Measurements from ENCODE around the gene FOXF2. TPM values are rescaled to one million over a fixed set of nuclear protein-coding genes. Genes with fewer than 3 reads are reported as not detected.

FOXF2 gene
- total and polyA plus RNA-seq, 2 donors (not counting 3 experiments of a cell fraction or from before 2014, with no cell fraction given) = not detected

DNA sequence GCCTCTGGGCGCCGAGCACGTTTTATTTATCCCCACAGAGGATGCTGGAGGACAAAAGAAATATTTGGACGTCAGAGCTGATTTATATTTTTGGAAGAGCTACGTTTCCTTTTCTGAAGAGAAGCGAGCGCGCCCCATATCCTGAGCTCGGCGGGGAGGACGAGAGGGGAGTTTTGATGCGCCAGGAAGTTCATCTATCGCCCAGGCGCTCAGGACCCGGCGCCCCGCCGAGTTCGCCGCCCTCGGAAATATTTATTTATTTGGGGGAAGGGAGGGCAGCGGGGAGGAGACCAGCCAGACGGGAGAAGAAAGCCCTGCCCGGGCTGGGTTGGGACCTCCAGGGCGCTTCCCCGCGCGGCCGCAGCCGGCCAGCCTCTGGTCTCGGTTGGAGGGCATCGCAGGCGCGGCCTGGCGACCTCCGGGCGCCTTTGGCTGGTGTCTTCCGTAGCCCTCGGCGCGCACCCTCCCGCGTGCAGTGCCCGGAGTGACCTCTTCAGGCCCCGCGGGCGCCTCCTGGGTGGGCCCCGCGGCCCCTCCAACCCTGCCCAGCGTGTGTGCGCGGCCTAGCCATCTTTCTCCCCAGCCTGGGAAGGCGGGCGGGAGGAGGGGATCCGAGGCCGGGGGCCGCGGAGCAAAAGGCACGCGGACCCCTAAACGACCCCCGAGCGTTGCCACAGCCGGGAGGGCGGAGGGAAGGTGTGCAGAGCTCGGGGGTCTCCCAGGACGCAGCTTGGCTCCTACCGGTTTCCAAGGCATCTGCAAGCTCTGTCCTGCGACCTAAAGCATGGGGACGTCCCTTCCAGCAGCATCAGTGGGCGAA, 5.4 kb upstream of the FOXF2 start:
- H2AFZ ChIP-seq (ENCODE audit: low read depth, low read length) = no peak overlapping the region
- no peaks in the 10 kb centered on the region for H3K9me3 ChIP-seq (replicated peaks; ENCODE audit: control insufficient read depth, insufficient read depth, low read length)
- H3K4me3 ChIP-seq (replicated peaks in 1 of 3; ENCODE audit: insufficient read depth in 1 of 3, low read depth in 1 of 3, low read length in 3 of 3) = no peak overlapping the region
- H3K4me1 ChIP-seq (ENCODE audit: control insufficient read depth, extremely low read depth, insufficient read depth, low read length) = no peaks in the 10 kb centered on the region
- H3K9ac ChIP-seq (replicated peaks; ENCODE audit: extremely low read depth, insufficient read depth, low read length) = no peak overlapping the region
- no peaks in the 10 kb centered on the region for H3K9me1 ChIP-seq (replicated peaks; ENCODE audit: control insufficient read depth, extremely low read depth, insufficient read depth, low read length)
- dilution Hi-C loops (cut with MboI; ENCODE audit: extremely low pct_ligation_motif_present, low sequenced_read_pairs) (no loop called here), intact Hi-C loops (cut with micrococcal nuclease) (loop anchor here (5.0 kb wide), 1 partner anchor 1197 kb away; no protein-coding TSS in a partner anchor)
- FAIRE-seq (no peak), DNase-seq (ENCODE audit: low read depth, low spot score) (no peak)
- no peak overlapping the region for H3K4me2 ChIP-seq (ENCODE audit: insufficient read depth, low read length)
- H3K36me3 ChIP-seq (ENCODE audit: control insufficient read depth in 2 of 2, extremely low read depth in 1 of 2, insufficient read depth in 2 of 2, low read length in 2 of 2) = no peaks in the 10 kb centered on the region
- no TSS peak for BruUV-seq (replicated peaks)
- TF ChIP-seq GATA2 (IDR thresholded peaks at IDR 0.05; ENCODE audit: insufficient read depth, insufficient read length, low read depth, low read length) = no peak
- TF ChIP-seq EZH2 (IDR thresholded peaks at IDR 0.05; ENCODE audit: borderline replicate concordance, low read depth, low read length, severe bottlenecking) = peak; percentile 23
- ChIA-PET POLR2A (no interaction called here), CTCF (interaction anchor here (0.9 to 5.3 kb wide), 4 partner anchors 53 to 1195 kb away, joined by 3 to 58 read pairs (median 3); no protein-coding TSS in a partner anchor)
- no peaks in the 10 kb centered on the region for H4K20me1 ChIP-seq (replicated peaks; ENCODE audit: control insufficient read depth, extremely low read depth, insufficient read depth, low read length)
- no peaks in the 10 kb centered on the region for H3K79me2 ChIP-seq (ENCODE audit: control insufficient read depth, insufficient read depth, low read length)
- H3K27ac ChIP-seq (ENCODE audit: insufficient read depth, low read depth, low read length) = no peak overlapping the region
- H3K27me3 ChIP-seq (ENCODE audit: control insufficient read depth in 2 of 2, insufficient read depth in 2 of 2, low read length in 2 of 2) = peaks cover 89 to 96% of the 10 kb centered on the region in 2 experiments

DNA sequence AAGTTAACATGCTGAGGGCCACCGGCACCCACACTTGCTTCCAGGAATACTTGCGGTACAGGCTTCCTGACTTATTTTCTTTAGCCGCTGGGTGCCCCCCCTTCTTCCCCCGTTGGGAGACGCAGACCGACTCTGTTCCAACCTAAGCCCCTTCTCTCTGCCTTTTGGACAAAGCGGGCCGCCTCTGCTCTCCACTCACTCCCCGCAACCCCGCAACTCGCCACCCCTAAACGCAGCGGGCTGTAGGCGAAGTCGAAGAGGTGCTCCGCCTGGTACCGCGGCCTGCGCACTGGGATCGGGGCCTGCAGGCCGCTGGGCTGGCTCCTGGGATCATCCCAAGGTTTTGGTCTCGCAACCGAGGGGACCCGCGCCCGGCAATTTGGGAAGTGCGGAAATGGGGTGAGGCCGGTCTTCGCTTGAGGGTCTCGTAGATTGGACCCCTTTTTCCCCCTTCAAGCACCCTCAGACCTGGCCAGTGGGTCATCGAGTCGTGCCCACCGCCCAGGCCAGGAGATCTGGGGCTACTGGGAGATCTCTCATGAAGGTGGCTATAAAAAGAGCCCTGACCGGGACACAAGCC, 4.7 kb upstream of the FOXF2 start:
- TF ChIP-seq POLR2AphosphoS5 (IDR thresholded peaks at IDR 0.05; ENCODE audit: insufficient read depth, low read depth, low read length) (no peak), EZH2 (IDR thresholded peaks at IDR 0.05; ENCODE audit: borderline replicate concordance, low read depth, low read length, severe bottlenecking) (peak; percentile 27)
- ChIA-PET POLR2A (no interaction called here), CTCF (no interaction called here)
- Histone ChIP-seq H3K4me3 (replicated peaks in 1 of 3; ENCODE audit: insufficient read depth in 1 of 3, low read depth in 1 of 3, low read length in 3 of 3) (no peak overlapping the region), H3K9me3 (replicated peaks; ENCODE audit: control insufficient read depth, insufficient read depth, low read length) (no peaks in the 10 kb centered on the region), H3K36me3 (ENCODE audit: control insufficient read depth in 2 of 2, extremely low read depth in 1 of 2, insufficient read depth in 2 of 2, low read length in 2 of 2) (no peaks in the 10 kb centered on the region), H2AFZ (ENCODE audit: low read depth, low read length) (no peak overlapping the region), H3K9ac (replicated peaks; ENCODE audit: extremely low read depth, insufficient read depth, low read length) (no peak overlapping the region), H3K4me1 (ENCODE audit: control insufficient read depth, extremely low read depth, insufficient read depth, low read length) (no peaks in the 10 kb centered on the region), H3K79me2 (ENCODE audit: control insufficient read depth, insufficient read depth, low read length) (no peaks in the 10 kb centered on the region), H3K9me1 (replicated peaks; ENCODE audit: control insufficient read depth, extremely low read depth, insufficient read depth, low read length) (no peaks in the 10 kb centered on the region), H3K27me3 (ENCODE audit: control insufficient read depth in 2 of 2, insufficient read depth in 2 of 2, low read length in 2 of 2) (peaks cover 85 to 92% of the 10 kb centered on the region in 2 experiments), H3K4me2 (ENCODE audit: insufficient read depth, low read length) (no peak overlapping the region), H3K27ac (ENCODE audit: insufficient read depth, low read depth, low read length) (no peak overlapping the region), H4K20me1 (replicated peaks; ENCODE audit: control insufficient read depth, extremely low read depth, insufficient read depth, low read length) (no peaks in the 10 kb centered on the region)
- dilution Hi-C loops (cut with MboI; ENCODE audit: extremely low pct_ligation_motif_present, low sequenced_read_pairs) (no loop called here), intact Hi-C loops (cut with micrococcal nuclease) (loop anchor here (5.0 kb wide), 1 partner anchor 1197 kb away; no protein-coding TSS in a partner anchor)
- no TSS peak for BruUV-seq (replicated peaks)
- no peak for FAIRE-seq
- no peak for DNase-seq (ENCODE audit: low read depth, low spot score)
